ENCODE measurements around the gene PARD3B.

GRCh38 chr2:204795156-204795555 lies 249.9 kb downstream of the PARD3B start:
- TF ChIP-seq CTCF (IDR thresholded peaks at IDR 0.05) (no peak), POLR2A (IDR thresholded peaks at IDR 0.05) (no peak)

All from lower leg skin (tissue), 3 donors.